Upper lobe of left lung (tissue), 6 donors: ENCODE data around the gene LCE1C. TPM values are rescaled to one million over a fixed set of nuclear protein-coding genes. Genes with fewer than 3 reads are reported as not detected.

Experiments
- ATAC-seq, 2 donors: fragments of 200-7000 bp; cut with Tn5 transposase; one replicate each; pipeline ENCODE4 v1.9.1; 2022; ENCODE audit warnings: mild to moderate bottlenecking in 2 of 2, moderate library complexity in 2 of 2; ENCODE audit not compliant: low FRiP score in 2 of 2
- DNase-seq, 2 donors: peaks; one replicate each; pipeline ENCODE4 v3.0.0-alpha.2; 2019 to 2020
- H3K27ac ChIP-seq, 4 donors: fragments of 200-600 bp; sonication (generic); one replicate each; pipeline ENCODE4 v1.5.1; 2016 to 2019
- H3K27me3 ChIP-seq, 4 donors: fragments of 200-600 bp; sonication (generic); one replicate each; pipeline ENCODE4 v1.5.1; 2017 to 2019
- H3K36me3 ChIP-seq, 4 donors: fragments of 200-600 bp; sonication (generic); one replicate each; pipeline ENCODE4 v1.5.1; 2016 to 2019
- H3K4me1 ChIP-seq, 4 donors: fragments of 200-600 bp; sonication (generic); one replicate each; pipeline ENCODE4 v1.5.1; 2018 to 2019
- H3K4me3 ChIP-seq, 4 donors: fragments of 200-600 bp; sonication (generic); one replicate each; pipeline ENCODE4 v1.5.1; 2017 to 2019; ENCODE audit warnings: mild to moderate bottlenecking in 2 of 4, moderate library complexity in 1 of 4
- H3K9me3 ChIP-seq, 4 donors: fragments of 200-600 bp; sonication (generic); one replicate each; pipeline ENCODE4 v1.5.1; 2018 to 2019
- CTCF ChIP-seq, 6 experiments: fragments of 450-650 bp in 4 of 6; fragments of 200-600 bp in 2 of 6; sonication (generic) in 2 of 6; IDR thresholded peaks; one replicate each; pipeline ENCODE4 v1.5.1; 2016 to 2019; ENCODE audit warnings: antibody characterized with exemption in 6 of 6
- EP300 ChIP-seq, 4 donors: sonication (generic); formaldehyde crosslinking; IDR thresholded peaks; one replicate each; pipeline ENCODE4 v1.5.1; 2017; ENCODE audit warnings: antibody characterized with exemption in 4 of 4, control low read depth in 2 of 4
- POLR2A ChIP-seq, 4 donors: fragments of 450-650 bp; IDR thresholded peaks; one replicate each; pipeline ENCODE4 v1.5.1; 2016 to 2017; ENCODE audit warnings: antibody characterized with exemption in 4 of 4, mild to moderate bottlenecking in 2 of 4
- POLR2AphosphoS5 ChIP-seq, 2 donors: sonication (generic); formaldehyde crosslinking; IDR thresholded peaks; one replicate each; pipeline ENCODE4 v1.5.1; 2017; ENCODE audit warnings: antibody characterized with exemption in 2 of 2
- WGBS, 2 donors: methylation state at CpG; one replicate each; pipeline ENCODE4 v1.1.5; 2017 to 2018; 5-methylcytosine and 5-hydroxymethylcytosine counted together
- total RNA-seq, 6 donors: library from RNA; depleted of rRNA in 4 of 6; stranded (reverse); fragments of >200 nt in 4 of 6; gene quantifications; one replicate each; pipeline versions ENCODE4 v1.1.0 to v1.2.1, GENCODE V29; 2016 to 2021
- donor health status: DM: no; HTN: no; CAD: no; lungs with moderate emphysema.
- donor health status: DM: no; HTN: yes; CAD: no; lungs with severe emphysema.

Gene LCE1C
- total RNA-seq, 6 donors from 2014 or later, result not detected

- no peak overlapping the region for H3K4me3 ChIP-seq
- H3K27ac ChIP-seq, result no peak overlapping the region
- H3K36me3 ChIP-seq, result no peaks in the 10 kb centered on the region
- ATAC-seq, result no peak
- DNase-seq, result no peak
- H3K9me3 ChIP-seq, result no peaks in the 10 kb centered on the region
- no peaks in the 10 kb centered on the region for H3K27me3 ChIP-seq
- TF ChIP-seq POLR2A (IDR thresholded peaks at IDR 0.05) (no peak), POLR2AphosphoS5 (IDR thresholded peaks at IDR 0.05) (no peak), CTCF (IDR thresholded peaks at IDR 0.05) (no peak), EP300 (IDR thresholded peaks at IDR 0.05) (no peak)
- 48 to 56% methylated on average over 8 of the region's 8 CpGs for WGBS, 2 donors
- no peaks in the 10 kb centered on the region for H3K4me1 ChIP-seq
Measured at GRCh38 chr1:152768847-152769533, 37.5 kb downstream of the LCE1C start.

GRCh38 chr1:152761609-152762213, 44.7 kb downstream of the LCE1C start:
- 73 to 85% methylated on average over 3 of the region's 3 CpGs for WGBS, 2 donors
- DNase-seq (no peak), ATAC-seq (no peak)
- no peak for TF ChIP-seq CTCF (IDR thresholded peaks at IDR 0.05)
- TF ChIP-seq POLR2A (IDR thresholded peaks at IDR 0.05), result no peak
- TF ChIP-seq POLR2AphosphoS5 (IDR thresholded peaks at IDR 0.05), result no peak
- no peak for TF ChIP-seq EP300 (IDR thresholded peaks at IDR 0.05)
- Histone ChIP-seq H3K4me1 (no peaks in the 10 kb centered on the region), H3K9me3 (no peaks in the 10 kb centered on the region), H3K27ac (no peak overlapping the region), H3K36me3 (no peaks in the 10 kb centered on the region), H3K27me3 (no peaks in the 10 kb centered on the region), H3K4me3 (no peak overlapping the region)

- H3K9me3 ChIP-seq, result no peaks in the 10 kb centered on the region
- peak in 1 of 2 donors; percentile 71 for DNase-seq
- H3K4me3 ChIP-seq, result no peak overlapping the region
- no peaks in the 10 kb centered on the region for H3K27me3 ChIP-seq
- 92 to 93% methylated on average over 27 to 31 of the region's 31 CpGs for whole genome bisulfite sequencing, 2 donors
- peak; percentile 24 to 32 for ATAC-seq
- no peaks in the 10 kb centered on the region for H3K4me1 ChIP-seq
- H3K27ac ChIP-seq, result no peak overlapping the region
- no peak for TF ChIP-seq CTCF (IDR thresholded peaks at IDR 0.05)
- TF ChIP-seq POLR2AphosphoS5 (IDR thresholded peaks at IDR 0.05), result no peak
- TF ChIP-seq EP300 (IDR thresholded peaks at IDR 0.05), result no peak
- no peak for TF ChIP-seq POLR2A (IDR thresholded peaks at IDR 0.05)
- no peaks in the 10 kb centered on the region for H3K36me3 ChIP-seq
Measured at GRCh38 chr1:152760551-152761190, 45.8 kb downstream of the LCE1C start.

GRCh38 chr1:152759453-152760173, 46.8 kb downstream of the LCE1C start:
- TF ChIP-seq POLR2AphosphoS5 (IDR thresholded peaks at IDR 0.05) (no peak), CTCF (IDR thresholded peaks at IDR 0.05) (no peak), POLR2A (IDR thresholded peaks at IDR 0.05) (no peak), EP300 (IDR thresholded peaks at IDR 0.05) (no peak)
- H3K36me3 ChIP-seq, result no peaks in the 10 kb centered on the region
- H3K9me3 ChIP-seq, result no peaks in the 10 kb centered on the region
- no peaks in the 10 kb centered on the region for H3K27me3 ChIP-seq
- no peak overlapping the region for H3K4me3 ChIP-seq
- no peak for ATAC-seq
- no peak overlapping the region for H3K27ac ChIP-seq
- 87 to 91% methylated on average over 8 of the region's 8 CpGs for WGBS, 2 donors
- DNase-seq, result no peak
- H3K4me1 ChIP-seq, result no peaks in the 10 kb centered on the region
